ENCODE measurements around the gene PPDPF. TPM values are rescaled to one million over a fixed set of nuclear protein-coding genes. Genes with fewer than 3 reads are reported as not detected.

The PPDPF gene
- polyA plus RNA-seq, 1 donor from 2014 or later: 198 TPM

- peaks cover 4% of the 10 kb centered on the region for H3K27me3 Mint-ChIP-seq
- H3K4me1 Mint-ChIP-seq: peaks cover 4 to 22% (median 19%) of the 10 kb centered on the region in 3 donors
- H3K36me3 Mint-ChIP-seq: peaks cover 3% of the 10 kb centered on the region
- H3K9me3 Mint-ChIP-seq: no peaks in the 10 kb centered on the region
- peak overlapping the region; percentile 53 to 77 (median 59) for H3K27ac Mint-ChIP-seq
- no peak overlapping the region for H3K4me3 Mint-ChIP-seq
Measured at GRCh38 chr20:63540417-63541186, 20.0 kb downstream of the PPDPF start.

- Mint-ChIP-seq H3K4me3 (peak overlapping the region in 1 of 4 donors; percentile 85), H3K36me3 (peaks cover 3% of the 10 kb centered on the region), H3K4me1 (peaks cover 10 to 25% (median 21%) of the 10 kb centered on the region in 3 donors), H3K27ac (peak overlapping the region in 2 of 3 donors; percentile 77), H3K9me3 (no peaks in the 10 kb centered on the region), H3K27me3 (peaks cover 4% of the 10 kb centered on the region)
Measured at GRCh38 chr20:63541371-63541770, 20.8 kb downstream of the PPDPF start.

- Mint-ChIP-seq H3K4me3 (peak overlapping the region; percentile 64 to 87 (median 82)), H3K4me1 (peaks cover 10 to 26% (median 23%) of the 10 kb centered on the region in 3 donors), H3K27ac (peak overlapping the region; percentile 77 to 94 (median 81)), H3K27me3 (peaks cover 7% of the 10 kb centered on the region), H3K36me3 (peaks cover 3% of the 10 kb centered on the region), H3K9me3 (no peaks in the 10 kb centered on the region)
Measured at GRCh38 chr20:63542031-63542559, 21.5 kb downstream of the PPDPF start.

GRCh38 chr20:63542696-63543095, 22.1 kb downstream of the PPDPF start:
- H3K27me3 Mint-ChIP-seq: peaks cover 7% of the 10 kb centered on the region
- H3K36me3 Mint-ChIP-seq: peaks cover 3% of the 10 kb centered on the region
- H3K9me3 Mint-ChIP-seq: no peaks in the 10 kb centered on the region
- peak overlapping the region; percentile 77 to 90 (median 81) for H3K27ac Mint-ChIP-seq
- peak overlapping the region; percentile 64 to 87 (median 76) for H3K4me3 Mint-ChIP-seq
- H3K4me1 Mint-ChIP-seq: peaks cover 10 to 26% (median 21%) of the 10 kb centered on the region in 3 donors

- peaks cover 10 to 26% (median 21%) of the 10 kb centered on the region in 3 donors for H3K4me1 Mint-ChIP-seq
- no peaks in the 10 kb centered on the region for H3K9me3 Mint-ChIP-seq
- H3K27me3 Mint-ChIP-seq: peaks cover 7% of the 10 kb centered on the region
- H3K4me3 Mint-ChIP-seq: peak overlapping the region; percentile 64 to 87 (median 76)
- H3K27ac Mint-ChIP-seq: peak overlapping the region; percentile 77 to 90 (median 81)
- H3K36me3 Mint-ChIP-seq: peaks cover 3% of the 10 kb centered on the region
Measured at GRCh38 chr20:63543131-63543530, 22.6 kb downstream of the PPDPF start.

GRCh38 chr20:63543733-63544132, 23.2 kb downstream of the PPDPF start:
- Mint-ChIP-seq H3K9me3 (no peaks in the 10 kb centered on the region), H3K27ac (peak overlapping the region in 2 of 3 donors; percentile 53 to 77), H3K27me3 (peaks cover 9% of the 10 kb centered on the region), H3K36me3 (peaks cover 3% of the 10 kb centered on the region), H3K4me3 (peak overlapping the region in 2 of 4 donors; percentile 12 to 70), H3K4me1 (peaks cover 10 to 26% (median 21%) of the 10 kb centered on the region in 3 donors)

- Mint-ChIP-seq H3K36me3 (peaks cover 3% of the 10 kb centered on the region), H3K27ac (peak overlapping the region in 2 of 3 donors; percentile 53 to 77), H3K9me3 (no peaks in the 10 kb centered on the region), H3K27me3 (peaks cover 10% of the 10 kb centered on the region), H3K4me1 (peaks cover 11 to 26% (median 21%) of the 10 kb centered on the region in 3 donors), H3K4me3 (peak overlapping the region in 1 of 4 donors; percentile 70)
Measured at GRCh38 chr20:63544241-63544957, 23.8 kb downstream of the PPDPF start.

- Mint-ChIP-seq H3K27me3 (peaks cover 12% of the 10 kb centered on the region), H3K4me1 (peaks cover 14 to 28% (median 21%) of the 10 kb centered on the region in 3 donors), H3K4me3 (peak overlapping the region in 3 of 4 donors; percentile 69 to 83 (median 79)), H3K27ac (peak overlapping the region in 2 of 3 donors; percentile 90 to 92), H3K9me3 (no peaks in the 10 kb centered on the region), H3K36me3 (peaks cover 3% of the 10 kb centered on the region)
Measured at GRCh38 chr20:63544958-63545516, 24.5 kb downstream of the PPDPF start.

GRCh38 chr20:63545814-63546213, 25.2 kb downstream of the PPDPF start:
- Mint-ChIP-seq H3K36me3 (peaks cover 4% of the 10 kb centered on the region), H3K9me3 (no peaks in the 10 kb centered on the region), H3K4me3 (peak overlapping the region in 2 of 4 donors; percentile 69 to 79), H3K27me3 (peaks cover 12% of the 10 kb centered on the region), H3K4me1 (peaks cover 14 to 28% (median 21%) of the 10 kb centered on the region in 3 donors), H3K27ac (peak overlapping the region in 2 of 3 donors; percentile 90 to 92)

- Mint-ChIP-seq H3K4me1 (peaks cover 19 to 31% (median 21%) of the 10 kb centered on the region in 3 donors), H3K36me3 (peaks cover 4% of the 10 kb centered on the region), H3K27ac (peak overlapping the region in 2 of 3 donors; percentile 23 to 92), H3K9me3 (no peaks in the 10 kb centered on the region), H3K4me3 (peak overlapping the region in 1 of 4 donors; percentile 79), H3K27me3 (peaks cover 12% of the 10 kb centered on the region)
Measured at GRCh38 chr20:63546256-63546955, 25.8 kb downstream of the PPDPF start.

- Mint-ChIP-seq H3K27ac (no peak overlapping the region), H3K4me3 (peak overlapping the region in 1 of 4 donors; percentile 36), H3K9me3 (no peaks in the 10 kb centered on the region), H3K36me3 (peaks cover 4% of the 10 kb centered on the region), H3K27me3 (peaks cover 12% of the 10 kb centered on the region), H3K4me1 (peaks cover 20 to 30% (median 21%) of the 10 kb centered on the region in 3 donors)
Measured at GRCh38 chr20:63546956-63547724, 26.6 kb downstream of the PPDPF start.

GRCh38 chr20:63547725-63548480, 27.3 kb downstream of the PPDPF start, which contains the start of gene SRMS:
Gene SRMS, minus strand, starts transcription at chr20:63547749. Its CDS starts 286 bp downstream, at chr20:63547463.
- Mint-ChIP-seq H3K27ac (peak within 1 kb of the TSS in 2 of 3 donors; percentile 43 to 65), H3K27me3 (peaks cover 11% of the 10 kb centered on the region), H3K4me1 (peaks cover 23 to 31% (median 29%) of the 10 kb centered on the region in 3 donors)

GRCh38 chr20:63548542-63548941, 28.0 kb downstream of the PPDPF start:
- Mint-ChIP-seq H3K27ac (peak overlapping the region in 2 of 3 donors; percentile 43 to 65), H3K9me3 (no peaks in the 10 kb centered on the region), H3K4me3 (peak overlapping the region in 1 of 4 donors; percentile 67), H3K36me3 (peaks cover 4% of the 10 kb centered on the region), H3K27me3 (peaks cover 11% of the 10 kb centered on the region), H3K4me1 (peaks cover 24 to 31% (median 30%) of the 10 kb centered on the region in 3 donors)

More at GRCh38 chr20:63547725-63548480, 27.3 kb downstream of the PPDPF start, which contains the start of gene SRMS:
- peaks cover 4% of the 10 kb centered on the region for H3K36me3 Mint-ChIP-seq
- H3K4me3 Mint-ChIP-seq: peak within 1 kb of the TSS in 1 of 4 donors; percentile 67
- no peaks in the 10 kb centered on the region for H3K9me3 Mint-ChIP-seq

All from IgD-negative memory B cell (primary cell).